Keratinocyte (primary cell): ENCODE data around the gene MATK.

Experiments used
- CTCF ChIP-seq, 3 experiments: IDR thresholded peaks in 1 of 3; conservative IDR thresholded peaks in 1 of 3; optimal IDR thresholded peaks in 1 of 3; 2 replicates in 2 of 3; 3 replicates in 1 of 3; pipeline versions ENCODE3 to v1.5.1; 2011; ENCODE audit warnings: low read length in 3 of 3, mild to moderate bottlenecking in 3 of 3, moderate library complexity in 2 of 3, control low read depth in 1 of 3, inconsistent platforms in 1 of 3; ENCODE audit not compliant: insufficient read depth in 2 of 3; ENCODE audit errors: extremely low read depth in 1 of 3
- EZH2 ChIP-seq: IDR thresholded peaks from one replicate; pipeline ENCODE4 v1.6.1; 2012; ENCODE audit warnings: inconsistent platforms, mild to moderate bottlenecking, low read length, moderate library complexity

- TF ChIP-seq EZH2 (no peak), CTCF (optimal IDR thresholded peaks at IDR 0.05 in 1 of 3, IDR thresholded peaks at IDR 0.05 in 1 of 3, conservative IDR thresholded peaks at IDR 0.05 in 1 of 3; ENCODE audit: extremely low read depth in 1 of 3, insufficient read depth in 2 of 3, low read length in 3 of 3) (no peak)
These were observed 7.6 kb upstream of the MATK start for GRCh38 chr19:3793799-3794198.
